ENCODE data around the gene SCNN1G. TPM values are rescaled to one million over a fixed set of nuclear protein-coding genes. Genes with fewer than 3 reads are reported as not detected.

SCNN1G gene
- total RNA-seq, 3 donors from 2014 or later, result 1.9 to 52.4 (median 4.2) TPM

DNA sequence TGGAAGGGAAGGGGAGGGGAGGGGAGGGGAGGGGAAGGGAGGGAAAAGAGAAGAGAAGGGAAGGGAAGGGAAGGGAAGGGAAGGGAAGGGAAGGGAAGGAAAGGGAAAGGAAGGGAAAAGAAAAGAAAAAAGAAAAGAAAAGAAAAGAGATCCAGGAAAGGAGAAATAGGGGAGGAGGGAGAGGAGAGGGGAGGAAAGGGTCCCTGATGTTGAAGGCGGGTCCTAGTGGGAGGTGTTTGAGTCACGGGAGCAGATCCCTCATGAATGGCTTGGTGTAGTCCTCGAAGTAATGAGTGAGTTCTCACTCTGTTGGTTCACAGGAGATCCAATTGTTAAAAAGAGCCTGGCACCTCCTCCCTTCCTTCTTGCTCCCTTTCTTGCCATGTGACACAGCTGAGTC lies 26.4 kb upstream of the SCNN1G start:
- Histone ChIP-seq H3K4me3 (no peak overlapping the region), H3K36me3 (ENCODE audit: low read depth) (no peaks in the 10 kb centered on the region), H3K4me1 (ENCODE audit: low read depth) (no peaks in the 10 kb centered on the region), H3K9me3 (no peaks in the 10 kb centered on the region)
- ATAC-seq, result no peak
- TF ChIP-seq, protein P1, sequence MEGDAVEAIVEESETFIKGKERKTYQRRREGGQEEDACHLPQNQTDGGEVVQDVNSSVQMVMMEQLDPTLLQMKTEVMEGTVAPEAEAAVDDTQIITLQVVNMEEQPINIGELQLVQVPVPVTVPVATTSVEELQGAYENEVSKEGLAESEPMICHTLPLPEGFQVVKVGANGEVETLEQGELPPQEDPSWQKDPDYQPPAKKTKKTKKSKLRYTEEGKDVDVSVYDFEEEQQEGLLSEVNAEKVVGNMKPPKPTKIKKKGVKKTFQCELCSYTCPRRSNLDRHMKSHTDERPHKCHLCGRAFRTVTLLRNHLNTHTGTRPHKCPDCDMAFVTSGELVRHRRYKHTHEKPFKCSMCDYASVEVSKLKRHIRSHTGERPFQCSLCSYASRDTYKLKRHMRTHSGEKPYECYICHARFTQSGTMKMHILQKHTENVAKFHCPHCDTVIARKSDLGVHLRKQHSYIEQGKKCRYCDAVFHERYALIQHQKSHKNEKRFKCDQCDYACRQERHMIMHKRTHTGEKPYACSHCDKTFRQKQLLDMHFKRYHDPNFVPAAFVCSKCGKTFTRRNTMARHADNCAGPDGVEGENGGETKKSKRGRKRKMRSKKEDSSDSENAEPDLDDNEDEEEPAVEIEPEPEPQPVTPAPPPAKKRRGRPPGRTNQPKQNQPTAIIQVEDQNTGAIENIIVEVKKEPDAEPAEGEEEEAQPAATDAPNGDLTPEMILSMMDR (IDR thresholded peaks at IDR 0.05), result no peak
- DNase-seq, result no peak
- intact Hi-C loops (cut with DNase I, micrococcal nuclease), result no loop called here

DNA sequence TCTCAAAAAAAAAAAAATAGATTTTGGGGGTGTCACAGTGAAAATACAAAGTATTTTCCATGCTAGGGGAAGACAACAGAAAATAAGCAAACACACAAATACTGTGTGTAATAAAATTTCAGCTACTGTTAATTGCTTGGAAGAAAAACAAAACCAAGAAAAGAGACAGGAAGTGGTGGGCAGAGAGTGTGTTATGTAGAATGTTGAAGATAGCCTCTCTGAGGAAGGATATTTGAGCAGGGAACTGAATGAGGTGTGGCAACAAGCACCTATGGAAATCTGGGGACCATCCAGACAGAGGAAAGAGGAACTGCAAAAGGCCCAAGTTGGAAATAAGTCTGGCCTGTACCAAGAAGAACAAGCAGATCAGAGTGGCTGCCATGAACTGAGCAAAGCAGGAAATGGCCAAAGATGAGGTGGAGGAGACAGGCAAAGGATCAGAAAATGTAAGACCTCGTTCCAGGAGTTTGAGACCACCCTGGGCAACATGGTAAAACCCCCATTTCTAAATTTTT lies 25.5 kb upstream of the SCNN1G start:
- TF ChIP-seq, protein P1 (IDR thresholded peaks at IDR 0.05), result no peak
- Histone ChIP-seq H3K36me3 (ENCODE audit: low read depth) (no peaks in the 10 kb centered on the region), H3K4me3 (no peak overlapping the region), H3K9me3 (no peaks in the 10 kb centered on the region), H3K4me1 (ENCODE audit: low read depth) (no peaks in the 10 kb centered on the region)
- intact Hi-C loops (cut with DNase I, micrococcal nuclease), result no loop called here
- DNase-seq (no peak), ATAC-seq (no peak)

DNA sequence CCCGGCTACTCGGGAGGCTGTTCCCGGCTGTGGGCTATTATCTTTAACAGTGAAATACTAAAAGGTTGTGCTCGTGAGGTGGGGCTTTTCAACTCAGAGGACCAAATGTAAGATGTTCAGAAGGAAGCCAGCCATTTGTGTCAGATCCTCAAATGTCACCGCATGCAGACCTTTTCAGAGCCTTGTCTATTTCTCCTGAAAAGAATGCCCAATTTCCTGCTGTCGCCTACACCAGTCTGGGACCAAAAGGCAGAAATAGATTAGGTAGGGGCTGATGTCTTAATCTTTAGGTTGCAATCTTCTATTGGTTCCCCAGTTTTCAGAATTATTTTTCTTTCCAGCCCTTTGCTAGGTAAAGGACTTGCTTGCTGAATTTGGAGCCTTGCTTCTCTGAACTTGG lies 24.4 kb upstream of the SCNN1G start:
- ATAC-seq (no peak), DNase-seq (no peak)
- Histone ChIP-seq H3K4me1 (ENCODE audit: low read depth) (no peaks in the 10 kb centered on the region), H3K9me3 (no peaks in the 10 kb centered on the region), H3K36me3 (ENCODE audit: low read depth) (no peaks in the 10 kb centered on the region), H3K4me3 (no peak overlapping the region)
- TF ChIP-seq, protein P1 (IDR thresholded peaks at IDR 0.05), result no peak
- intact Hi-C loops (cut with DNase I, micrococcal nuclease), result no loop called here

DNA sequence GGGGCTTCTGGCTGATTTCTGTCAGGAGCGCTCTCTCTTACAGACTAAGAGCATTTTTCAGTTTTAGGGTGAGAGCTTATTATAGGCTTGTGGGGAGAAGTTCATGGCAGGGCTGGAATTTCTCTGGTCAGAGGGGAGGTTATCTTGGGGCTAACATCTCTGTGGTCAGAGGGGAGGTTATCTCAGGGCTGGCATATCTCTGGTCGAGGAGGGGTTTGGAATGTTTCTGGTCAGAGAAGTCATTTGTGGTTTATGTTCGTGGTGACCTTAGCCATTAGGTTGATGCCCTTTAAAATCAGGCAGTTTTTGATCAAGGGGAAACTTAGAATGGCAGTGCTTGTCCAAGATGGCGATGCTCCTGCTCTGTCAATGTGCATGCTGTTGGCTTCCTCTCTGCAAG lies 22.5 kb upstream of the SCNN1G start:
- Histone ChIP-seq H3K36me3 (ENCODE audit: low read depth) (no peaks in the 10 kb centered on the region), H3K9me3 (no peaks in the 10 kb centered on the region), H3K4me3 (no peak overlapping the region), H3K4me1 (ENCODE audit: low read depth) (no peaks in the 10 kb centered on the region)
- intact Hi-C loops (cut with DNase I, micrococcal nuclease), result no loop called here
- ATAC-seq (no peak), DNase-seq (no peak)
- TF ChIP-seq, protein P1 (IDR thresholded peaks at IDR 0.05), result no peak

DNA sequence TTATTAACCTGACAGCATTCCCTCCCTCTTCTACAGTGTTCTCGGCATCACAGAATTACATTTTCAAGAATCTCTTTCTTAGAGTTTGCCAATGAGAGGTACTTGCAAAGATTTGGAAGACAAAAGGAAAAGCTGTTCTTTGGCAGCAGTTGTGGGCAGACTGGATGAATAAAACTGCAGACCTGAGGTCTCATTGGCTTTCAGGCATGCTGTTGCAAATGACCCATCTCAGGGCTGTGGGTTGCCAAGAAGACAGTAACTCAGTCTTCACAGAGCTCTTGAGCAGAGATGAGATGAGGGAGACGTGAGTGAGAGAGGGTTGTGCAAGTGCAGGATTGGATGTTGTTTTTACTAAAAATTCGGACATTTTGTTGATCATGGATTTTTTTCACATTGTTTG lies 22.0 kb upstream of the SCNN1G start:
- H3K4me1 ChIP-seq (ENCODE audit: low read depth), result no peaks in the 10 kb centered on the region
- TF ChIP-seq, protein P1 (IDR thresholded peaks at IDR 0.05), result no peak
- H3K9me3 ChIP-seq, result no peaks in the 10 kb centered on the region
- ATAC-seq (no peak), DNase-seq (no peak)
- intact Hi-C loops (cut with DNase I, micrococcal nuclease), result no loop called here
- no peak overlapping the region for H3K4me3 ChIP-seq
- no peaks in the 10 kb centered on the region for H3K36me3 ChIP-seq (ENCODE audit: low read depth)

DNA sequence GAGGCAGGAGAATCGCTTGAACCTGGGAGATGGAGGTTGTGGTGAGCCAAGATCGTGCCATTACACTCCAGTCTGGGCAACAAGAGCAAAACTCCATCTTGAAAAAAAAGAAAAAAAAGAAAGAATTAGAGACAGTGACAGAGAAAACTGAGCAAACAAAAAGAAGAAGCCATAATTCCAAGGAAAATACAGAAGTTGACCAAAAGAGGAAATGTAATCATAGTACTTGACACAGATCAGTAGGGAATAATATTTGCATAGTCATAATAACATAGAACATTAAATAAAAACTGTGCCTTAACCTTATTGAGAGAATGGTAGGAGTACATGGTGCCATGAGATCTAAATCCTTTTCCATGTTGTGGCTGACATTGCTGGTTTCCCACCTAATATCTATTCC lies 18.6 kb upstream of the SCNN1G start:
- no peak for ATAC-seq
- intact Hi-C loops (cut with DNase I, micrococcal nuclease), result no loop called here
- Histone ChIP-seq H3K4me3 (no peak overlapping the region), H3K4me1 (ENCODE audit: low read depth) (no peaks in the 10 kb centered on the region), H3K9me3 (no peaks in the 10 kb centered on the region), H3K36me3 (ENCODE audit: low read depth) (no peaks in the 10 kb centered on the region)
- no peak for DNase-seq
- TF ChIP-seq, protein P1 (IDR thresholded peaks at IDR 0.05), result no peak

All from mucosa of descending colon (tissue), 3 donors.